GM12878 (cell line): Measurements from ENCODE around the gene DDX39B.
"Not testable (repeated sequence)": the region's sequence is repeated elsewhere in the genome, so short reads cannot be mapped to it uniquely, and the experiment has no call there.

ENCODE experiments used
- NFIC ChIP-seq: IDR thresholded peaks from 2 replicates; pipeline ENCODE4 v1.6.1; 2012; ENCODE audit warnings: low read depth, mild to moderate bottlenecking, inconsistent platforms, low read length, moderate library complexity
- SP1 ChIP-seq: IDR thresholded peaks from one replicate; pipeline ENCODE4 v1.6.1; 2011; ENCODE audit warnings: low read depth, low read length

DNA sequence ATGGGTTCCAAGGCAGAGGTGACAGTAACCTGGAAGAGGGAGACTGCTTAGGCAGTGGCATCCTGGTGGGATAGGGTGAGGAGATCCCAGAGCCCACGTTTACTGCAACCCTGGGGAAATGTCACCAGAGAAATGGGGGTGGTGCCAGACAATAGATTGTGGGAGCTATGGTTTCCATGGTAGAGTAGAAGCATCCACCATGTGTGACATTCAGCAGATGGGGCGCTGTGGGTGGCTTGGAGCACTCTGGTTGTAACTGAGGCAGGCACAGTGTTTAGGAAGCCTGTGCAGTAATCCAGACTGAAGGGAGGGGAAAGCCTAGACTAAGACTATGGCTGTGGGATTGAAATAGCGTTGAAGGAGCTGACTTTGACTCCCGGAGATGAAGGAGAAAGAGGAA is 45.0 kb downstream of the DDX39B start:
- not testable (repeated sequence) for TF ChIP-seq NFIC, SP1
